Activated T-cell treated with anti-CD3 and anti-CD28 coated beads, Interleukin-2, amount 50 U/mL, for 24 hours (primary cell): ENCODE data around the gene USP21.

Source experiments
- DNase-seq: peaks from one replicate; pipeline ENCODE4 v3.0.0-alpha.2; 2020
- H3K27ac Mint-ChIP-seq: 2 replicates; pipeline ENCODE4 v1.8.0; 2020; ENCODE audit warnings: mild to moderate bottlenecking, mixed read lengths
- H3K27me3 Mint-ChIP-seq: 2 replicates; pipeline ENCODE4 v1.8.0; 2020; ENCODE audit warnings: mixed read lengths
- H3K36me3 Mint-ChIP-seq: 2 replicates; pipeline ENCODE4 v1.8.0; 2020; ENCODE audit warnings: low read depth, mixed read lengths
- H3K4me1 Mint-ChIP-seq: 2 replicates; pipeline ENCODE4 v1.8.0; 2020; ENCODE audit warnings: low read depth, mixed read lengths
- H3K4me3 Mint-ChIP-seq: 2 replicates; pipeline ENCODE4 v1.8.0; 2020; ENCODE audit warnings: mild to moderate bottlenecking, moderate library complexity, mixed read lengths
- H3K9me3 Mint-ChIP-seq: 2 replicates; pipeline ENCODE4 v1.8.0; 2020; ENCODE audit warnings: mixed read lengths

Gene USP21

DNA sequence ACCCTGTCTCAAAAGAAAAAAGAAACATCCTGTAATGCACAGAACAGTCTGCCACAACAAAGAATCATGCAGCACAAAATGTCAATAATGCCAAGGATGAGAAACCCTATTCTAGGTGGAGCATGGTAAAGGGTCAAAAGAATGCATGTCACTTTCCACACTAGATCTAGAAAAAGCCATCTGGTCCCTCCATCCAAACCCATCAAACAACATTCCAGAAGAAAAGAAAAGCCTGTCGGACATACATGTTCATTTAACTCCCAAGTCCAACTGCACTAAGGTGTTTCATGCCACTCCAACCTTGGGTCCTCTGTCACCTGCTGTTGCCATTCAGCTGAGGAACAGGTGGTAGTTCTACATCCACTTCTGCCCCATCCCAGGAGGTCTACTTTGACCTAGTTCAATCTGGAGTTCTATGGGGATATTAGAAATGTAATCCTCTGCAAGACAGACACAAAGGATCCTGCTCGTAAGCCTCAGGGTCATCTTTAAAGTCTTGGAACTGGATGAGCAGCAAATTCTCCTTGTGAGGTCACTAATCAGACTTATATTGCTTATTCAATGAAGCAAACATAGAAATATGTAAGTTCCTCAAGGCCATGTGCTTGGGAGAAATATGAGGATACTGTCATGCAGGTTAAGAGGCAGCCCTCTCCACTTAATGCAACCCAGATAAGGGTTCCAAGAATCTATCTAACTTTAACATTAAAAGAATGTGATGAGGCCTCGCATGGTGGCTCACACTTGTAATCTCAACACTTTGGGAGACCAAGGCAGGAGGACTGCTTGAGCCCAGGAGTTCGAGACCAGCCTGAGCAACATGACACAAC, 30.5 kb upstream of the USP21 start:
- Mint-ChIP-seq H3K4me1 (peaks cover 56% of the 10 kb centered on the region), H3K27me3 (no peaks in the 10 kb centered on the region)

GRCh38 chr1:161130266-161130665, 29.0 kb upstream of the USP21 start:
- Mint-ChIP-seq H3K36me3 (peaks cover 64% of the 10 kb centered on the region), H3K27me3 (no peaks in the 10 kb centered on the region), H3K9me3 (no peaks in the 10 kb centered on the region), H3K4me3 (peak overlapping the region; percentile 16), H3K4me1 (peaks cover 59% of the 10 kb centered on the region), H3K27ac (no peak overlapping the region)
- no peak for DNase-seq

More for the DNA sequence above, 30.5 kb upstream of the USP21 start:
- H3K9me3 Mint-ChIP-seq = no peaks in the 10 kb centered on the region
- H3K4me3 Mint-ChIP-seq = no peak overlapping the region
- no peak for DNase-seq
- H3K36me3 Mint-ChIP-seq = peaks cover 74% of the 10 kb centered on the region
- H3K27ac Mint-ChIP-seq = no peak overlapping the region

GRCh38 chr1:161131523-161132409, 27.5 kb upstream of the USP21 start:
- no peak overlapping the region for H3K27ac Mint-ChIP-seq
- no peaks in the 10 kb centered on the region for H3K27me3 Mint-ChIP-seq
- no peak overlapping the region for H3K4me3 Mint-ChIP-seq
- DNase-seq = no peak
- H3K4me1 Mint-ChIP-seq = peaks cover 56% of the 10 kb centered on the region
- peaks cover 62% of the 10 kb centered on the region for H3K36me3 Mint-ChIP-seq
- no peaks in the 10 kb centered on the region for H3K9me3 Mint-ChIP-seq

DNA sequence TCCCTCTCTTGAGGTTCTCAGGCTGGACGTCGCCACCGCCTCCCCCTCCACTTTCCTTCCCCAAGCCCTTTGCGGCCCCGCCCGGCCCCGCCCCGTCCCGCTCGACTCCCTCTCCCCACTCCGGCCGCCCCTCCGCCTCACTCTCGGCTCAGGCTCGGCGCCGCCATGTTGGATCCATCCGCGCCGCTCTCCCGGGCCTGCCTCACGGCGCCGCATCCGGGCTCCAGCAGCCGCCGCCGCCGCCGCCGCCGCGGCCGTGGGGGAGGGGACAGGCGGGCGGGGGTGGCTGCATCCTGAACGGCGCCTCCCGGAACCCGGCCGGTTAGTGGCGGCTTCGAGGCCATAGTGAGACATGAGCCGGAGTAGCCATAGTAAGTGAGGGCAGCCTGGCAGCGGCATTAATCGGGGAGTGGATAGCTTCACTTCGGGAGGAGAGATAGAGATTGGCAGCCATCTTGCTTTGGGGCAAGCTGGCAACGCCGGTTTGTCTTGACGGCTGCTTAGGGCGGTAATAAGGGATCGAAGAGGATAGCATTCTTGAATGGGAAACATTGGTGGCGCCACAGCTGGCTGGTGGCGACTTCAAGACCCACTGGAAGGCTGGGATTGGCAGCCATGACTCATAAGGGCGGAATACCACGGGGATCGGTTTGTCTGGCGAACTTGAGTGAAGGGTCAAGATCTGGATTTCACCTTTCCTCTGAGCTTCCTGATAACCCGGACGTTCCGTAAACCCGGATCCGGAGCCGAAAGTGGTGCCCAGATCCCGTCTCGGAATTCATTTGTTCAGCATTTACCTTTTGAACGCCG, 26.7 kb upstream of the USP21 start, which contains the start of gene DEDD:
DEDD (minus strand) TSS at position 258 of the 810 bp plus-strand sequence. CDS start 8,205 bp downstream, outside the sequence.
- Mint-ChIP-seq H3K4me1 (peaks cover 48% of the 10 kb centered on the region), H3K27me3 (no peaks in the 10 kb centered on the region), H3K4me3 (no peak within 1 kb of the TSS), H3K27ac (no peak within 1 kb of the TSS), H3K9me3 (no peaks in the 10 kb centered on the region), H3K36me3 (peaks cover 53% of the 10 kb centered on the region)
- peak; percentile 93 for DNase-seq

DNA sequence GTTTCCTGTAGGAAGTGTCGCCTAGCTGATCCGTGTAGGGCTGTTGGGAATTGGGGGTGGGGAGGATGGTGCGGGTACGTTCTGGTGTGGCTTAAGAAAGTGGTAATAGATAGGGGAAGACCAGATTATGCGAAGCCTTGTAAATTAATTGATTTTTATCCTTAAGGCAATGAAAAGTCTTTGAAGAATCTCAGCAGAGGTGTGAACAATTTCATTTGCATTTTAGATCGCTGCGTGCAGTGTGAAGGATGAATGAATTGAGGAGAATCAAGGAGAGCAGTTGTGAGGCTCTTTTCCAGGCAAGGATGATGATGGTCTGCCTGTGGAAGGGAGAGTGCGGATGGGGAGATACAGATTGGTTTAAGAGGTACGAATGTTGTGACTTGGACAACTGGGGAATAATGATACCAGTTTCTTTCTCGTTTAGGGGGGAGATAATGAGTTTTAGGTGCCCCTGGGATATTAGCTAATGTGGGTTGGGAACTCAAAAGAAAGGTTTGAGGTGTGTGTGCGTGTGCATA, 26.0 kb upstream of the USP21 start:
- no peaks in the 10 kb centered on the region for H3K9me3 Mint-ChIP-seq
- H3K4me1 Mint-ChIP-seq = peaks cover 42% of the 10 kb centered on the region
- no peaks in the 10 kb centered on the region for H3K27me3 Mint-ChIP-seq
- no peak overlapping the region for H3K27ac Mint-ChIP-seq
- no peak for DNase-seq
- peaks cover 47% of the 10 kb centered on the region for H3K36me3 Mint-ChIP-seq
- H3K4me3 Mint-ChIP-seq = no peak overlapping the region

- Mint-ChIP-seq H3K4me3 (no peak overlapping the region), H3K27ac (no peak overlapping the region), H3K9me3 (no peaks in the 10 kb centered on the region), H3K36me3 (peaks cover 15% of the 10 kb centered on the region), H3K27me3 (no peaks in the 10 kb centered on the region), H3K4me1 (peaks cover 7% of the 10 kb centered on the region)
- DNase-seq = no peak
These were observed 21.4 kb upstream of the USP21 start for GRCh38 chr1:161137881-161138280.

DNA sequence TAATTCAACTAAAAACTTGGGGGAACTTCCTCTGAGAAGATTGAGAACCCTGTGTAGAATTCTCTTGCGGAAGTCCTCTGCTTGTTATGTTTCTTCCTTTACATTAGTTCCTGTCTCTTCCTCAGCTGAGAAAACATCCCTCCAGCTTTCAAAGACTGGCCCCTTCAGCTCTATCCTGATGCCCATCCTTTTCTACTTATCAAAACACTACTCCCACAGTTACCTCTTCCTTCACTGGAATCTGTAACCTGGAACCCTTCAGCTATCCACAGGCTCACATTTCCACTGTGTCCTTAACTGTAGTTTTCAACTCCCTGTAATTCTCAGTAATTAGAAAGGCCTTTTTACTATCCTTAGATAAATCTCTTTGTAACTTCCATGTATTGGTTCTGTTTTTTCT, 20.9 kb upstream of the USP21 start:
- Mint-ChIP-seq H3K36me3 (peaks cover 15% of the 10 kb centered on the region), H3K9me3 (no peaks in the 10 kb centered on the region), H3K4me1 (peaks cover 7% of the 10 kb centered on the region), H3K27ac (no peak overlapping the region), H3K4me3 (no peak overlapping the region), H3K27me3 (no peaks in the 10 kb centered on the region)
- no peak for DNase-seq

GRCh38 chr1:161139766-161140165, 19.5 kb upstream of the USP21 start:
- DNase-seq = no peak
- Mint-ChIP-seq H3K4me3 (no peak overlapping the region), H3K27me3 (no peaks in the 10 kb centered on the region), H3K4me1 (peaks cover 7% of the 10 kb centered on the region), H3K36me3 (peaks cover 15% of the 10 kb centered on the region), H3K9me3 (no peaks in the 10 kb centered on the region), H3K27ac (no peak overlapping the region)

DNA sequence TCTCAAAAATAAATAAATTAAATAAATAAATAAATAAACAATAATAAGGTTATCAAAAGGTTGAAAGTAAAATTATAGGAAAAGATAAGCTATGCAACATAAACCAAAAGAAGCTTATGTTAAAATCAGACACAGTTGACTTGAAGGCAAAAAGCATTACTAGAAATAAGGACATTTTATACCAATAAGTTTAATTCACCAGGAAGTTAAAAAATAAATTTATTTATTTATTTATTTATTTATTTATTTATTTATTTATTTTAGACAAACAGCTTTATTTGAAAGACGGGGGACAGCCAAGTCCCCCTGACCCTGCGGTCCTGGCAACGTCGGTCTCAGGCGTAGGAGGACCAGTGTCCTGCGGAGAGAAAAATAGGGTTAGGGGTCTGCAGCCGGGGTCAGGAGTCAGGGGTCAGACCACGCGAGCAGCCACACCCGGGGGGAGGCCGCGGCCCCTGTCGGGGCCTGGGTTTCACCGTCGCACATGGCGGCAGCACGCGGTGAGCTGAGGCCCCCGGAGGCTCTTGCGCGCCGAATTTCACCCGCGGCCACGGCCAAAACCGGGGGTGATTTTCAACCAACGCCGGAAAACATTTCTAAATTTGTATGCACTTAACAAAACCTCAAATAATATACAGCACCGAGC, 18.4 kb upstream of the USP21 start:
- H3K36me3 Mint-ChIP-seq = peaks cover 7% of the 10 kb centered on the region
- DNase-seq = no peak
- H3K9me3 Mint-ChIP-seq = no peaks in the 10 kb centered on the region
- no peaks in the 10 kb centered on the region for H3K27me3 Mint-ChIP-seq
- H3K4me3 Mint-ChIP-seq = no peak overlapping the region
- H3K4me1 Mint-ChIP-seq = peaks cover 1% of the 10 kb centered on the region
- no peak overlapping the region for H3K27ac Mint-ChIP-seq

- Mint-ChIP-seq H3K9me3 (no peaks in the 10 kb centered on the region), H3K4me3 (no peak overlapping the region), H3K36me3 (no peaks in the 10 kb centered on the region)
These were observed 13.5 kb upstream of the USP21 start for GRCh38 chr1:161145832-161146231.

DNA sequence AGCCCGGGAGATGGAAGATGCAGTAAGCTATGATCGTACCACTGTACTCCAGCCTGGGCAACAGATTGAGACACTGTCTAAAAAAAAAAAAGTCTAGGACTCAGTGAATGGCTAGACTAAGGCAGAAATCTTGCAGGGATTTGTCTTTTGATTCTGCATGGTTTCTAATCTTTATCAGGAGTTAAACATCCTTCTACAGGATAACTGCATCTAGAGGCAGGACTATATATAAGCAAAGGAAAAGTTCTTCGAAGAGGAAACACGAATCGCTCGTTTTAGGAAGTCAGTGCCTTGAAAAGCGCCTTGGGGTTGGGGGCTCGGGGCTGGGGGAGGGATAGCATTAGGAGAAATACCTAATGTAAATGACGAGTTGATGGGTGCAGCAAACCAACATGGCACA, 6.1 kb upstream of the USP21 start:
- Mint-ChIP-seq H3K36me3 (peaks cover 35% of the 10 kb centered on the region), H3K9me3 (no peaks in the 10 kb centered on the region), H3K27ac (peak overlapping the region; percentile 80), H3K4me1 (peaks cover 21% of the 10 kb centered on the region), H3K4me3 (peak overlapping the region; percentile 94), H3K27me3 (no peaks in the 10 kb centered on the region)
- DNase-seq = no peak

More at GRCh38 chr1:161145832-161146231, 13.5 kb upstream of the USP21 start:
- Mint-ChIP-seq H3K27ac (no peak overlapping the region), H3K4me1 (no peaks in the 10 kb centered on the region), H3K27me3 (no peaks in the 10 kb centered on the region)
- DNase-seq = no peak

- Mint-ChIP-seq H3K27me3 (no peaks in the 10 kb centered on the region), H3K27ac (peak within 1 kb of the TSS; percentile 100), H3K9me3 (no peaks in the 10 kb centered on the region), H3K4me3 (peak within 1 kb of the TSS; percentile 94), H3K36me3 (peaks cover 41% of the 10 kb centered on the region), H3K4me1 (peaks cover 27% of the 10 kb centered on the region)
- peak; percentile 86 for DNase-seq
These were observed 5.5 kb upstream of the USP21 start, which contains the start of gene UFC1 for GRCh38 chr1:161153682-161154337. TSS of gene UFC1 (plus strand) at chr1:161153978. CDS start at chr1:161153998, 20 bp downstream.

GRCh38 chr1:161157867-161158266, 1.4 kb upstream of the USP21 start:
- Mint-ChIP-seq H3K27me3 (no peaks in the 10 kb centered on the region), H3K4me1 (peaks cover 64% of the 10 kb centered on the region), H3K9me3 (no peaks in the 10 kb centered on the region), H3K27ac (peak overlapping the region; percentile 93), H3K36me3 (peaks cover 77% of the 10 kb centered on the region), H3K4me3 (no peak overlapping the region)
- no peak for DNase-seq
